ENCODE results near the gene PRF1.

Gene PRF1

GRCh38 chr10:70557086-70557845 lies 45.3 kb downstream of the PRF1 start:
- Histone ChIP-seq H3K27ac (ENCODE audit: low read depth, low read length) (no peak overlapping the region), H3K4me1 (ENCODE audit: control insufficient read depth, low read length) (peaks cover 54% of the 10 kb centered on the region), H3K9me2 (replicated peaks; ENCODE audit: control insufficient read depth, low read length) (no peaks in the 10 kb centered on the region), H3F3A (ENCODE audit: control insufficient read depth, insufficient read depth) (no peaks in the 10 kb centered on the region), H3K79me2 (ENCODE audit: control insufficient read depth, low read length) (no peaks in the 10 kb centered on the region), H3K9me3 (ENCODE audit: control insufficient read depth, insufficient read depth, low read length) (no peaks in the 10 kb centered on the region), H3K36me3 (ENCODE audit: control insufficient read depth, low read length) (peaks cover 43% of the 10 kb centered on the region), H3K27me3 (ENCODE audit: control insufficient read depth, low read length) (no peaks in the 10 kb centered on the region), H3K4me3 (ENCODE audit: low read length) (no peak overlapping the region), H3K4me2 (ENCODE audit: low read length) (no peak overlapping the region), H4K20me1 (ENCODE audit: control insufficient read depth, insufficient read depth, low read depth, low read length) (no peaks in the 10 kb centered on the region)
- TF ChIP-seq EZH2phosphoT487 (IDR thresholded peaks at IDR 0.05; ENCODE audit: borderline replicate concordance, low read length) (no peak), CTCF (IDR thresholded peaks at IDR 0.05; ENCODE audit: low read depth, low read length, poor library complexity, severe bottlenecking) (no peak)

- Histone ChIP-seq H3K4me2 (ENCODE audit: low read length) (no peak overlapping the region), H3K36me3 (ENCODE audit: control insufficient read depth, low read length) (peaks cover 49% of the 10 kb centered on the region), H3K4me3 (ENCODE audit: low read length) (no peak overlapping the region), H3K27ac (ENCODE audit: low read depth, low read length) (no peak overlapping the region), H3F3A (ENCODE audit: control insufficient read depth, insufficient read depth) (no peaks in the 10 kb centered on the region), H3K9me3 (ENCODE audit: control insufficient read depth, insufficient read depth, low read length) (no peaks in the 10 kb centered on the region), H3K27me3 (ENCODE audit: control insufficient read depth, low read length) (no peaks in the 10 kb centered on the region), H3K4me1 (ENCODE audit: control insufficient read depth, low read length) (peaks cover 38% of the 10 kb centered on the region), H3K9me2 (replicated peaks; ENCODE audit: control insufficient read depth, low read length) (no peaks in the 10 kb centered on the region), H3K79me2 (ENCODE audit: control insufficient read depth, low read length) (no peaks in the 10 kb centered on the region), H4K20me1 (ENCODE audit: control insufficient read depth, insufficient read depth, low read depth, low read length) (no peaks in the 10 kb centered on the region)
- TF ChIP-seq EZH2phosphoT487 (IDR thresholded peaks at IDR 0.05; ENCODE audit: borderline replicate concordance, low read length) = no peak
- TF ChIP-seq CTCF (IDR thresholded peaks at IDR 0.05; ENCODE audit: low read depth, low read length, poor library complexity, severe bottlenecking) = no peak
Measured at GRCh38 chr10:70555371-70555770, 47.2 kb downstream of the PRF1 start.

- Histone ChIP-seq H3K27ac (ENCODE audit: low read depth, low read length) (no peak overlapping the region), H3K4me1 (ENCODE audit: control insufficient read depth, low read length) (peaks cover 10% of the 10 kb centered on the region), H3K36me3 (ENCODE audit: control insufficient read depth, low read length) (peaks cover 50% of the 10 kb centered on the region), H3F3A (ENCODE audit: control insufficient read depth, insufficient read depth) (no peaks in the 10 kb centered on the region), H3K9me2 (replicated peaks; ENCODE audit: control insufficient read depth, low read length) (no peaks in the 10 kb centered on the region), H3K9me3 (ENCODE audit: control insufficient read depth, insufficient read depth, low read length) (no peaks in the 10 kb centered on the region), H3K4me3 (ENCODE audit: low read length) (no peak overlapping the region), H3K4me2 (ENCODE audit: low read length) (no peak overlapping the region), H3K27me3 (ENCODE audit: control insufficient read depth, low read length) (no peaks in the 10 kb centered on the region), H4K20me1 (ENCODE audit: control insufficient read depth, insufficient read depth, low read depth, low read length) (no peaks in the 10 kb centered on the region), H3K79me2 (ENCODE audit: control insufficient read depth, low read length) (no peaks in the 10 kb centered on the region)
- TF ChIP-seq EZH2phosphoT487 (IDR thresholded peaks at IDR 0.05; ENCODE audit: borderline replicate concordance, low read length) (no peak), CTCF (IDR thresholded peaks at IDR 0.05; ENCODE audit: low read depth, low read length, poor library complexity, severe bottlenecking) (no peak)
Measured at GRCh38 chr10:70552586-70552985, 50.0 kb downstream of the PRF1 start.

Measured in DOHH2 (cell line).